Endothelial cell of umbilical vein (primary cell): Measurements from ENCODE around the gene PIK3R2. TPM values are rescaled to one million over a fixed set of nuclear protein-coding genes. Genes with fewer than 3 reads are reported as not detected.

Experiments used
- BruUV-seq: library from RNA; stranded (reverse); fragments of 400-500 nt; replicated peaks from 2 replicates; lab custom pipeline; 2021; lab: Mats Ljungman, UMichigan
- CTCF ChIA-PET: fragments of 300-600, 350-600 bp; sonication (Branson Sonifier 250); formaldehyde crosslinking; loops from one replicate; lab custom pipeline; 2021; ENCODE audit warnings: antibody characterized with exemption, inconsistent platforms; lab: Charles Lee
- POLR2A ChIA-PET: fragments of 300-600, 350-600 bp; sonication (Branson Sonifier 250); formaldehyde crosslinking; loops from one replicate; lab custom pipeline; 2021; ENCODE audit warnings: antibody characterized with exemption, inconsistent platforms; lab: Charles Lee
- DNase-seq: peaks from one replicate; pipeline ENCODE4 v3.0.0-alpha.2; 2011; ENCODE audit warnings: low read depth, low spot score
- FAIRE-seq: peaks from 2 replicates; lab custom pipeline; 2011; peaks lifted over from hg19 to GRCh38; lab: Jason Lieb, UNC
- H2AFZ ChIP-seq: 2 replicates; pipeline ENCODE4 v1.6.0; 2012; ENCODE audit warnings: low read depth, low read length, control low read depth, inconsistent platforms
- H3K27ac ChIP-seq: 2 replicates; pipeline ENCODE4 v1.5.1; 2011; ENCODE audit warnings: low read depth, mild to moderate bottlenecking, control low read depth, low read length, moderate library complexity; ENCODE audit not compliant: insufficient read depth
- H3K27me3 ChIP-seq, 2 experiments: 2 replicates each; pipeline versions ENCODE4 v1.6.0 to v1.6.1; 2011; ENCODE audit warnings: low read length in 2 of 2, mixed read lengths in 1 of 2; ENCODE audit not compliant: control insufficient read depth in 2 of 2, insufficient read depth in 2 of 2
- H3K36me3 ChIP-seq, 2 experiments: 2 replicates in 1 of 2; 3 replicates in 1 of 2; pipeline ENCODE4 v1.5.1; 2011; ENCODE audit warnings: low read length in 2 of 2, mild to moderate bottlenecking in 1 of 2, moderate library complexity in 1 of 2; ENCODE audit not compliant: control insufficient read depth in 2 of 2, insufficient read depth in 2 of 2; ENCODE audit errors: extremely low read depth in 1 of 2
- H3K4me1 ChIP-seq: 3 replicates; pipeline ENCODE4 v1.5.1; 2011; ENCODE audit warnings: mild to moderate bottlenecking, low read length; ENCODE audit not compliant: control insufficient read depth, insufficient read depth; ENCODE audit errors: extremely low read depth
- H3K4me2 ChIP-seq: 2 replicates; pipeline ENCODE4 v1.6.1; 2011; ENCODE audit warnings: low read length, control low read depth, mixed read lengths; ENCODE audit not compliant: insufficient read depth
- H3K4me3 ChIP-seq, 3 experiments: fragments of 200-600 bp in 1 of 3; sonication (generic), shearing (Covaris generic) in 1 of 3; replicated peaks in 1 of 3; 2 replicates each; pipeline ENCODE4 v1.5.1; 2011 to 2016; ENCODE audit warnings: control low read depth in 3 of 3, low read length in 3 of 3, mild to moderate bottlenecking in 2 of 3, inconsistent platforms in 1 of 3, low read depth in 1 of 3, moderate library complexity in 1 of 3; ENCODE audit not compliant: insufficient read depth in 1 of 3
- H3K79me2 ChIP-seq: 2 replicates; pipeline ENCODE4 v1.6.0; 2012; ENCODE audit warnings: low read length, inconsistent platforms; ENCODE audit not compliant: control insufficient read depth, insufficient read depth
- H3K9ac ChIP-seq: replicated peaks from 2 replicates; pipeline ENCODE3; 2011; ENCODE audit warnings: low read length, control low read depth; ENCODE audit not compliant: insufficient read depth; ENCODE audit errors: extremely low read depth
- H3K9me1 ChIP-seq: replicated peaks from 3 replicates; pipeline ENCODE4 v1.6.0; 2011; ENCODE audit warnings: mild to moderate bottlenecking, low read length; ENCODE audit not compliant: control insufficient read depth, insufficient read depth; ENCODE audit errors: extremely low read depth
- H3K9me3 ChIP-seq: replicated peaks from 2 replicates; pipeline ENCODE4 v1.5.1; 2012; ENCODE audit warnings: low read length, inconsistent platforms; ENCODE audit not compliant: control insufficient read depth, insufficient read depth
- H4K20me1 ChIP-seq: replicated peaks from 2 replicates; pipeline ENCODE3; 2011; ENCODE audit warnings: mild to moderate bottlenecking, low read length; ENCODE audit not compliant: control insufficient read depth, insufficient read depth; ENCODE audit errors: extremely low read depth
- CTCF ChIP-seq, 2 donors: IDR thresholded peaks; 1 replicate in 1 of 2; 2 replicates in 1 of 2; pipeline ENCODE4 v1.5.1; 2011; ENCODE audit warnings: low read length in 2 of 2, mild to moderate bottlenecking in 2 of 2, moderate library complexity in 2 of 2, control low read depth in 1 of 2, inconsistent platforms in 1 of 2, low read depth in 1 of 2; ENCODE audit not compliant: insufficient read depth in 1 of 2; ENCODE audit errors: extremely low read depth in 1 of 2
- EZH2 ChIP-seq: IDR thresholded peaks from 2 replicates; pipeline ENCODE4 v1.6.1; 2012; ENCODE audit warnings: borderline replicate concordance, low read depth, mild to moderate bottlenecking, moderate library complexity, low read length, inconsistent platforms; ENCODE audit not compliant: severe bottlenecking
- GATA2 ChIP-seq: IDR thresholded peaks from 2 replicates; pipeline ENCODE4 v1.7.0; 2011; ENCODE audit warnings: low read depth, mild to moderate bottlenecking, moderate library complexity, mixed read lengths, low read length; ENCODE audit not compliant: insufficient read length, insufficient read depth
- JUN ChIP-seq: IDR thresholded peaks from 2 replicates; pipeline ENCODE4 v1.6.1; 2011; ENCODE audit warnings: borderline replicate concordance, low read depth; ENCODE audit not compliant: insufficient read length, insufficient read depth
- MYC ChIP-seq: IDR thresholded peaks from one replicate; pipeline ENCODE4 v1.6.1; 2011; ENCODE audit warnings: mild to moderate bottlenecking, low read depth, low read length
- POLR2AphosphoS5 ChIP-seq: IDR thresholded peaks from 2 replicates; pipeline ENCODE4 v1.6.1; 2012; ENCODE audit warnings: low read depth, mild to moderate bottlenecking, control low read depth, low read length, moderate library complexity; ENCODE audit not compliant: insufficient read depth
- dilution Hi-C: fragments of 300-500 bp; cut with MboI; formaldehyde crosslinking; loops from one replicate; pipeline ENCODE4 v1.15.0; 2019; ENCODE audit warnings: low sequenced_read_pairs; ENCODE audit not compliant: extremely low pct_ligation_motif_present
- intact Hi-C: fragments of 100-400 bp; cut with micrococcal nuclease; formaldehyde crosslinking; loops from one replicate; pipeline ENCODE4 v1.10.0; 2022
- polyA plus RNA-seq, 4 experiments: library from polyadenylated mRNA; depleted of rRNA in 3 of 4; stranded (reverse) in 3 of 4; unstranded in 1 of 4; fragments of >200 nt; gene quantifications; 2 replicates each; pipeline versions ENCODE4 v1.2.1 to v1.2.3, GENCODE V29; 2011 to 2012; ENCODE audit warnings: missing spikeins in 1 of 4
- total RNA-seq: library from RNA; stranded (reverse); gene quantifications from 2 replicates; pipeline ENCODE4 v1.2.3, GENCODE V29; 2021

The PIK3R2 gene
- total and polyA plus RNA-seq, 2 donors (not counting 3 experiments of a cell fraction or from before 2014, with no cell fraction given), result 8.1 to 15.2 TPM

DNA sequence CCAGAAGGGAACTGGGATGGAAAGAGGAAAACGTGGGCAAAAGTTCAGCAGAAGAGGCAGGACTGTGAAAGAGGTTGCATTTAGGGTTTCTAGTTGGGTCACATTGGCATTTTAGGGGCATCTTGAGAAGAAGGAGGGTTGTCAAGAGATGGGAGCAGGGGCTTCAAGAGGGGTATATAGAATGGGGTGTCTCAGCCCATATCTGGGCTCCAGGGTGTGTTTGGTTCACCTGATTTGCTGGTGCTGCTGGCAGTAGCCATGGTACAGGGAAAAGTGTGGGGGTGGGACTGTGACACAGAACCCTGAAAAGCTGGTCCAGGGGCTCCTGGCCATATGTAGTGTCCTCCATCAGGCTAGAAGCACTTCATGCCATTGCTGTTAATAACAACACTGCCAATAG is 32.8 kb upstream of the PIK3R2 start:
- H4K20me1 ChIP-seq, result no peaks in the 10 kb centered on the region
- FAIRE-seq (no peak), DNase-seq (no peak)
- no peaks in the 10 kb centered on the region for H3K36me3 ChIP-seq
- H3K9me1 ChIP-seq, result no peaks in the 10 kb centered on the region
- no peak overlapping the region for H3K4me2 ChIP-seq
- no peaks in the 10 kb centered on the region for H3K79me2 ChIP-seq
- no peak for TF ChIP-seq CTCF (IDR thresholded peaks at IDR 0.05; ENCODE audit: extremely low read depth in 1 of 2, insufficient read depth in 1 of 2, low read depth in 1 of 2, low read length in 2 of 2)
- TF ChIP-seq JUN, result no peak
- TF ChIP-seq EZH2, result no peak
- TF ChIP-seq POLR2AphosphoS5, result no peak
- TF ChIP-seq MYC, result no peak
- CTCF ChIA-PET, result interaction anchor here (1.2 kb wide), 1 partner anchor 72 kb away, joined by 3 read pairs; no protein-coding TSS in a partner anchor
- H3K27ac ChIP-seq, result no peak overlapping the region
- no TSS peak for BruUV-seq
- intact Hi-C loops (no loop called here), dilution Hi-C loops (no loop called here)
- no peaks in the 10 kb centered on the region for H3K27me3 ChIP-seq
- POLR2A ChIA-PET, result no interaction called here
- no peaks in the 10 kb centered on the region for H3K9me3 ChIP-seq
- peaks cover 10% of the 10 kb centered on the region for H3K4me1 ChIP-seq
- H2AFZ ChIP-seq, result no peak overlapping the region
- no peak overlapping the region for H3K4me3 ChIP-seq
- no peak overlapping the region for H3K9ac ChIP-seq

- Histone ChIP-seq H4K20me1 (no peaks in the 10 kb centered on the region), H3K4me2 (no peak overlapping the region), H3K9me3 (no peaks in the 10 kb centered on the region), H3K79me2 (no peaks in the 10 kb centered on the region), H3K4me3 (no peak overlapping the region), H3K27me3 (no peaks in the 10 kb centered on the region), H2AFZ (no peak overlapping the region), H3K27ac (no peak overlapping the region), H3K4me1 (peaks cover 10% of the 10 kb centered on the region), H3K36me3 (no peaks in the 10 kb centered on the region), H3K9me1 (no peaks in the 10 kb centered on the region), H3K9ac (no peak overlapping the region)
- BruUV-seq, result no TSS peak
- ChIA-PET CTCF (interaction anchor here (1.2 to 2.5 kb wide), 3 partner anchors 8 to 71 kb away, joined by 3 to 17 read pairs (median 3); no protein-coding TSS in a partner anchor), POLR2A (no interaction called here)
- no peak for TF ChIP-seq POLR2AphosphoS5
- TF ChIP-seq GATA2, result no peak
- intact Hi-C loops (no loop called here), dilution Hi-C loops (no loop called here)
- DNase-seq (no peak), FAIRE-seq (no peak)
These were observed 31.8 kb upstream of the PIK3R2 start for GRCh38 chr19:18121166-18121565.
